ENCODE data around the gene PIGBOS1.
"Not testable (repeated sequence)": the region's sequence is repeated elsewhere in the genome, so short reads cannot be mapped to it uniquely, and the experiment has no call there.

PIGBOS1 gene, protein sequence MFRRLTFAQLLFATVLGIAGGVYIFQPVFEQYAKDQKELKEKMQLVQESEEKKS

GRCh38 chr15:55318588-55319494 is at the start of gene PIGBOS1, which contains the start of gene PIGB:
Gene PIGBOS1 (minus strand): TSS chr15:55319123. CDS start chr15:55317792, 1,331 bp downstream.
Gene PIGB (plus strand): TSS chr15:55319222. CDS start chr15:55319251, 29 bp downstream.
- DNase-seq: peak; percentile 54

DNA sequence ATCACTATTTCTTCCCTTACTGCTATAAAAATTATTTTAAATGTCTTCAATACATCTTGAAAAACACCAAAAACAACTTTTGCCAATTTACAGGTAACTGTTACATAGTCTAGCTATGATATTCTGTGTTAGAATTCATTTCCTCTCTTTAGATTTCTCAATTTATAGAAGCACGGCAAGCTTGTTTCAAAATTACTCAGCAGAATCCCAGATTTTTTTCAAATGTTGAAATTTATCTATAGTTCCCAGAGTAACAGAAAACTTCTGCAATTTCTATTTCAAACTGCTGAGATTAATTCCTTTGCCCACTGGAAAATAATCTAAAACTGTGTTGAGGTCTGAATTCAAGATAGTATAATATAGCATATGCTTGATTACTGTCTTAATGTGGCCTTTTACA is 48.1 kb upstream of the PIGBOS1 start:
- no peak for DNase-seq

- no peak for DNase-seq
Measured at GRCh38 chr15:55362641-55363040, 43.7 kb upstream of the PIGBOS1 start.

DNA sequence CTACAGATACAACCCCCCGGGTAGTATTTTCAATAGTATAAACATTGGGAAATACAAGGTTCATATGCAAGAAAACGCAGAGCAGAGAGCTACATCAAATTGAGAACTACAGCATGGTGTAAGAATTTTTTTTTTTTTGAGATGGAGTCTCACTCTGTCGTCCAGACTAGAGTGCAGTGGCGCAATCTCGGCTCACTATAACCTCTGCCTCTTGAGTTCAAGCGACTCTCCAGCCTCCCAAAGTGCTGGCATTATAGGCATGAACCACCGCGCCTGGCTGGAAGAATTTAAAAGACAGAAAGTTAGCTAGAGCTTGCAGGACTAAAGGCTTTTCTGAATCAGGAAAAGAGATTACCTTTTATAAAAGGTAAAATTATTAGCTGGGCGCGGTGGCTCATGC is 42.1 kb upstream of the PIGBOS1 start:
- DNase-seq: no peak

- DNase-seq: no peak
Measured at GRCh38 chr15:55360256-55360655, 41.3 kb upstream of the PIGBOS1 start.

GRCh38 chr15:55358471-55358870 is 39.5 kb upstream of the PIGBOS1 start:
- no peak for DNase-seq

DNA sequence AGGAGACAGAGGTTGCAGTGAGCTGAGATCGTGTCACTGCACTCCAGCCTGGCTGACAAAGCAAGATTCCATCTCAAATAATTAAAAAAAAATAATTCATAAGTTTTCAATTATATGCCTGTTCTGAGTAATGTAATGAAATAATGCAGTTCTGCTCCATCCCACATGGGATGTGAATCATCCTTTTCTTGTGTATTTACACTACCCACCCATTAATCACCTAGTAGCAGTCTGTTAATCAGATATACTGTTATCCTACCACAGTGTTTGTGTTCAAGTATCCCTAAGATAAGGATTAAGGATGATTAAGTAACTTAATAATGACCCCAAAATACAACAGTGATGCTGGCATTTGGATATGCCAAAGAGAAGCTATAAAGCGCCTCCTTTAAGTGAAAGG is 38.9 kb upstream of the PIGBOS1 start:
- DNase-seq: no peak

GRCh38 chr15:55356985-55357585 is 38.2 kb upstream of the PIGBOS1 start:
- DNase-seq: no peak

GRCh38 chr15:55353025-55353424 is 34.1 kb upstream of the PIGBOS1 start:
- DNase-seq: no peak

- DNase-seq: no peak
Measured at GRCh38 chr15:55349282-55349681, 30.4 kb upstream of the PIGBOS1 start.

GRCh38 chr15:55348281-55348778 is 29.4 kb upstream of the PIGBOS1 start:
- no peak for DNase-seq

- DNase-seq: no peak
Measured at GRCh38 chr15:55344206-55344605, 25.3 kb upstream of the PIGBOS1 start.

DNA sequence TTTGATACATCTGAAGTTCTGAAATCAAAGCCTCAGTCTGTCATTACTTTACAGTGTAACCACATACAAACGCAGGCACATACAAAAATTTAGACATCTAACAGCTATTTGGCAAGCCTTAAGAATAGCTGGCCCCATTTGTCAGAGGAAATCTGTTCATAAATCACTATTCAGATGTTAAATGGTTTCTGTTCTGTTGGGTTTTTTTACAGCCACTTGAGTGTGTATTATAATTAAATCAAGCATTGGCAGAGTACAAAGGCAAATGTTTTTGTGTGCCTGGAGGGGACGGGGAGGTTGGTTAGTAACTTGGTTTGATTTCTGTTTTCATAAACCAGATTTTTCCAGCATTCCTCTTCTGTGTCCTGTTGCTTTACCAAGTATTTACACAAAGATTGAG is 24.2 kb upstream of the PIGBOS1 start:
- no peak for DNase-seq

- no peak for DNase-seq
Measured at GRCh38 chr15:55337160-55337559, 18.2 kb upstream of the PIGBOS1 start.

DNA sequence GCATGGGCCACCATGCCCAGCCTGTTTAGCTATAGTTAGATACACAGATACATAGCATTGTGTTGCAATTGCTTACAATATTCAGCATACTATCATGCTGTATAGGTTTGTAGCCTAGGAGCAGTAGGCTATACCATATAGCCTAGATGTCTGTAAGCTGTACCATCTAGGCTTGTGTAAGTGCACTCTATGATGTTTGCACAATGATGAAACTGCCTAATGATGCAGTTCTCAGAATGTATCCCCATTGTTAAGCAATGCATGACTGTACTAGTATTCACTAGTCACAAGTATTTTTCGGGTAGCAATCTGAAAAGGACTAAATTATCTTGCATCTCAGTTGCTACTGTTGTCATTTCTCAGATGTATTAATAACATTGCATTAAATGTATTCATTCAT is 16.1 kb upstream of the PIGBOS1 start:
- peak; percentile 10 for DNase-seq

- DNase-seq: no peak
Measured at GRCh38 chr15:55334371-55334770, 15.4 kb upstream of the PIGBOS1 start.

- DNase-seq: peak; percentile 64
Measured at GRCh38 chr15:55327387-55327786, 8.5 kb upstream of the PIGBOS1 start.

GRCh38 chr15:55322467-55322866 is 3.5 kb upstream of the PIGBOS1 start:
- peak; percentile 11 for DNase-seq

DNA sequence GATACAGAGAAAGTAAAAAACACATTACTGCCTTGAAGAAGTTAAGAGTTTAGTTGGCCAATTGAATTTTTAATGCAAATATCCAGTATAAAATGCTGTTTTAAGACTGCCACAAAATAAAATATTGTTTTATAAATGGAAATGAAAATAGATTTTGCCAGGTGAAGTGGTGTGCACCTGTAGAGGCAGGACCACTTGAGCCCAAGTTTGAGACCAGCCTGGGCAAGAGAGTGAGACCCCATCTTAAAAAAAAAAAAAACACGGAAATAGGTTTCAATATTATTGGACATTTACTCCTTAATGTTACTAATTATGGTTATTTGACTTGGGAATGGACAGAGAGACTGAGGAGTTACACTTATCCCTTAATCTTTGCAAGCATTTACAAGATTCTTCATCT is 2.0 kb upstream of the PIGBOS1 start:
- no peak for DNase-seq

GRCh38 chr15:55320238-55320550 is 1.3 kb upstream of the PIGBOS1 start:
- no peak for DNase-seq

DNA sequence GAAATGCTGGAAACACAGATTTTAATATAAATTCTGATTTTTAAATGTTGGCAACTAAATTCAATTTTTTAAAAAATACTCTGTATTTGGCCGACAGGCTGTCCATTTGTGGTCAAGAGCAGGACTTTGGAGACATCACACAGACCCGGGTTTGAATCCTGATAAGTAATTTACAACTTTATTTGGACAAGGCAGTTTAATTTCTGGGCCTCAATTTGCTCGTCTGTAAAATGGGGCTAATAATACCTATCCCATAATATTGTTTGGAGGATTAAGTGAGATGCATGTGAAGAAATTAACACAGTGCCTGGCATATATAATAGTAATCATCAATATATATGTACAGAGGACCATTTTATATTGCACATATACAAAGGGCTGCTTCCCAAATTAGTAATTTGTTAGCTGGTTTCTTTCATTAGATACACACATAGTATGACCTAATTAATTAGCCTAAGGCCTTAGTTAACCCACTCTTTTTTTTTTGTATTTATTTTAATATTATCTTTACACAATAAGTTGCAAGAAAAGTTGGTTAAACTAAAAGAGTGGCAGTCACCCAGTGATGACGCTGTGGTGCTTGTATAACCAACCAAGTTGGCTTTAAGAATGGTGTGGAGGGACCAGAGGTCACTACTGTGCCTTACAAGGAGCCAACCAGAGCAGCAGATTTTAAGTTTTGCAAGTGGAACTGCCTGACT is 764 bp upstream of the PIGBOS1 start:
- no peak for DNase-seq

GRCh38 chr15:55302801-55303200 is 16.1 kb downstream of the PIGBOS1 start:
- not testable (repeated sequence) for DNase-seq

- no peak for DNase-seq
Measured at GRCh38 chr15:55297315-55297714, 21.6 kb downstream of the PIGBOS1 start.

Data from SIG-M5 (cell line).